CD4-positive, alpha-beta T cell treated with Interleukin-1 beta for 1 hour (primary cell): ENCODE data around the gene DCAF12L2.
"Not testable (repeated sequence)": the region's sequence is repeated elsewhere in the genome, so short reads cannot be mapped to it uniquely, and the experiment has no call there.

Experiments
- DNase-seq, 2 donors: peaks; one replicate each; pipeline ENCODE4 v3.0.0-alpha.2; 2020 to 2022

The DCAF12L2 gene

GRCh38 chrX:126165721-126166461, at the start of gene DCAF12L2:
Gene DCAF12L2, minus strand, starts transcription at chrX:126166289. Its CDS starts 365 bp downstream, at chrX:126165924.
- DNase-seq, result no peak

GRCh38 chrX:126190888-126191287, 24.8 kb upstream of the DCAF12L2 start:
- not testable (repeated sequence) for DNase-seq

GRCh38 chrX:126177133-126177840, 11.2 kb upstream of the DCAF12L2 start:
- no peak for DNase-seq

GRCh38 chrX:126170720-126171119, 4.6 kb upstream of the DCAF12L2 start:
- no peak for DNase-seq

GRCh38 chrX:126167560-126167959, 1.5 kb upstream of the DCAF12L2 start:
- no peak for DNase-seq

- no peak for DNase-seq
Measured at GRCh38 chrX:126165401-126165720, 728 bp downstream of the DCAF12L2 start.

- no peak for DNase-seq
Measured at GRCh38 chrX:126164689-126165400, 1.2 kb downstream of the DCAF12L2 start.

GRCh38 chrX:126164226-126164625, 1.9 kb downstream of the DCAF12L2 start:
- DNase-seq, result no peak

GRCh38 chrX:126141014-126141413, 25.1 kb downstream of the DCAF12L2 start:
- DNase-seq, result no peak

GRCh38 chrX:126137899-126138298, 28.2 kb downstream of the DCAF12L2 start:
- DNase-seq, result no peak

- DNase-seq, result no peak
Measured at GRCh38 chrX:126124721-126125120, 41.4 kb downstream of the DCAF12L2 start.
